ENCODE results near the gene CHTOP.

Gene CHTOP

DNA sequence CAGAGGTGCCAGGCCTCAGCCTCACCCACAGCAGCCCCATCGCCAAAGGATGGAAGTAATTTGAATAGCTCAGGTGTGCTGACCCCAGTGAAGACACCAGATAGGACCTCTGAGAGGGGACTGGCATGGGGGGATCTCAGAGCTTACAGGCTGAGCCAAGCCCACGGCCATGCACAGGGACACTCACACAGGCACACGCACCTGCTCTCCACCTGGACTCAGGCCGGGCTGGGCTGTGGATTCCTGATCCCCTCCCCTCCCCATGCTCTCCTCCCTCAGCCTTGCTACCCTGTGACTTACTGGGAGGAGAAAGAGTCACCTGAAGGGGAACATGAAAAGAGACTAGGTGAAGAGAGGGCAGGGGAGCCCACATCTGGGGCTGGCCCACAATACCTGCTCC is 59.6 kb downstream of the CHTOP start:
- no peak for DNase-seq

Data from kidney glomerular epithelial cell (primary cell).